ENCODE results near the gene LDLRAD2. TPM values are rescaled to one million over a fixed set of nuclear protein-coding genes. Genes with fewer than 3 reads are reported as not detected.

Gene LDLRAD2
- polyA plus RNA-seq, 1 of the 3 experiments (the other 2 are of a cell fraction) = 0.02 TPM

DNA sequence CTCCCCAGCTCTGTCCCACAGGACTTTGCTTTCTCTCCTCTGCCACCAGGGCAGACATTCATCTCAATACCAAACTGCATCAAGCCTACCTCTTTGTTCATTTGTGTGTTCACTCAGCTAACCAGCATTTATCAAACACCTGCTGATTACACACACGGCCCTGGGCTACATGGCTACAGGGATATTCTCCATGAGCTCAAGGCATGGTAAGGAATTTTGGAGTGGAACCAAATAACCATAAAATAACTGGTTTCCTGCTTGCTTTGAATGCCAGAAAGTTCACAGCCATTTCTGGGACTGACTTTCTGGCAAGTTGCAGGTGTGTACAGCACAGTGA is 54.6 kb downstream of the LDLRAD2 start:
- peaks cover 11 to 15% of the 10 kb centered on the region in 2 experiments; a peak in 3 of 4 replicates for H3K4me1 ChIP-seq (ENCODE audit: control insufficient read depth in 1 of 2, insufficient read depth in 2 of 2, low read depth in 1 of 2, low read length in 1 of 2)
- WGBS (ENCODE audit: low lambda C conversion rate) = 100% methylated on average over 1 of the region's 1 CpG
- ChIA-PET POLR2A (no interaction called here), CTCF (interaction anchor here (0.7 kb wide), 1 partner anchor 98 kb away, joined by 3 read pairs; no protein-coding TSS in a partner anchor)
- DNase-seq = no peak
- H3K9ac ChIP-seq = no peak overlapping the region
- no peaks in the 10 kb centered on the region for H3K9me2 ChIP-seq
- no peaks in the 10 kb centered on the region for H3K9me3 ChIP-seq
- H3K27me3 ChIP-seq (ENCODE audit: insufficient read depth) = no peaks in the 10 kb centered on the region
- H3K4me2 ChIP-seq = no peak overlapping the region
- H3K79me2 ChIP-seq (ENCODE audit: insufficient read depth) = no peaks in the 10 kb centered on the region
- H4K20me1 ChIP-seq (ENCODE audit: insufficient read depth) = peaks cover 2% of the 10 kb centered on the region; the same call in 1 of the 2 replicates
- no peak overlapping the region for H2AFZ ChIP-seq (ENCODE audit: low read depth)
- H3K27ac ChIP-seq (ENCODE audit: low read depth in 2 of 2, low read length in 1 of 2) = no peak overlapping the region
- TF ChIP-seq, protein P1, sequence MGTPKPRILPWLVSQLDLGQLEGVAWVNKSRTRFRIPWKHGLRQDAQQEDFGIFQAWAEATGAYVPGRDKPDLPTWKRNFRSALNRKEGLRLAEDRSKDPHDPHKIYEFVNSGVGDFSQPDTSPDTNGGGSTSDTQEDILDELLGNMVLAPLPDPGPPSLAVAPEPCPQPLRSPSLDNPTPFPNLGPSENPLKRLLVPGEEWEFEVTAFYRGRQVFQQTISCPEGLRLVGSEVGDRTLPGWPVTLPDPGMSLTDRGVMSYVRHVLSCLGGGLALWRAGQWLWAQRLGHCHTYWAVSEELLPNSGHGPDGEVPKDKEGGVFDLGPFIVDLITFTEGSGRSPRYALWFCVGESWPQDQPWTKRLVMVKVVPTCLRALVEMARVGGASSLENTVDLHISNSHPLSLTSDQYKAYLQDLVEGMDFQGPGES (IDR thresholded peaks at IDR 0.05; ENCODE audit: low read depth, low read length) = no peak
- TF ChIP-seq MEF2A (IDR thresholded peaks at IDR 0.05; ENCODE audit: borderline replicate concordance, low read depth) = no peak
- TF ChIP-seq ELF1 (IDR thresholded peaks at IDR 0.05) = no peak
- TF ChIP-seq EZH2phosphoT487 (IDR thresholded peaks at IDR 0.05; ENCODE audit: borderline replicate concordance, low read depth) = no peak
- TF ChIP-seq, protein P2, sequence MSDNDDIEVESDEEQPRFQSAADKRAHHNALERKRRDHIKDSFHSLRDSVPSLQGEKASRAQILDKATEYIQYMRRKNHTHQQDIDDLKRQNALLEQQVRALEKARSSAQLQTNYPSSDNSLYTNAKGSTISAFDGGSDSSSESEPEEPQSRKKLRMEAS (IDR thresholded peaks at IDR 0.05; ENCODE audit: low read depth) = no peak
- TF ChIP-seq RAD21 (IDR thresholded peaks at IDR 0.05; ENCODE audit: low read length) = no peak
- no peak for TF ChIP-seq RFX5 (IDR thresholded peaks at IDR 0.05; ENCODE audit: low read length)
- TF ChIP-seq, protein P3, sequence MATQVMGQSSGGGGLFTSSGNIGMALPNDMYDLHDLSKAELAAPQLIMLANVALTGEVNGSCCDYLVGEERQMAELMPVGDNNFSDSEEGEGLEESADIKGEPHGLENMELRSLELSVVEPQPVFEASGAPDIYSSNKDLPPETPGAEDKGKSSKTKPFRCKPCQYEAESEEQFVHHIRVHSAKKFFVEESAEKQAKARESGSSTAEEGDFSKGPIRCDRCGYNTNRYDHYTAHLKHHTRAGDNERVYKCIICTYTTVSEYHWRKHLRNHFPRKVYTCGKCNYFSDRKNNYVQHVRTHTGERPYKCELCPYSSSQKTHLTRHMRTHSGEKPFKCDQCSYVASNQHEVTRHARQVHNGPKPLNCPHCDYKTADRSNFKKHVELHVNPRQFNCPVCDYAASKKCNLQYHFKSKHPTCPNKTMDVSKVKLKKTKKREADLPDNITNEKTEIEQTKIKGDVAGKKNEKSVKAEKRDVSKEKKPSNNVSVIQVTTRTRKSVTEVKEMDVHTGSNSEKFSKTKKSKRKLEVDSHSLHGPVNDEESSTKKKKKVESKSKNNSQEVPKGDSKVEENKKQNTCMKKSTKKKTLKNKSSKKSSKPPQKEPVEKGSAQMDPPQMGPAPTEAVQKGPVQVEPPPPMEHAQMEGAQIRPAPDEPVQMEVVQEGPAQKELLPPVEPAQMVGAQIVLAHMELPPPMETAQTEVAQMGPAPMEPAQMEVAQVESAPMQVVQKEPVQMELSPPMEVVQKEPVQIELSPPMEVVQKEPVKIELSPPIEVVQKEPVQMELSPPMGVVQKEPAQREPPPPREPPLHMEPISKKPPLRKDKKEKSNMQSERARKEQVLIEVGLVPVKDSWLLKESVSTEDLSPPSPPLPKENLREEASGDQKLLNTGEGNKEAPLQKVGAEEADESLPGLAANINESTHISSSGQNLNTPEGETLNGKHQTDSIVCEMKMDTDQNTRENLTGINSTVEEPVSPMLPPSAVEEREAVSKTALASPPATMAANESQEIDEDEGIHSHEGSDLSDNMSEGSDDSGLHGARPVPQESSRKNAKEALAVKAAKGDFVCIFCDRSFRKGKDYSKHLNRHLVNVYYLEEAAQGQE (IDR thresholded peaks at IDR 0.05; ENCODE audit: low read depth, low read length) = no peak
- TF ChIP-seq, protein P4, sequence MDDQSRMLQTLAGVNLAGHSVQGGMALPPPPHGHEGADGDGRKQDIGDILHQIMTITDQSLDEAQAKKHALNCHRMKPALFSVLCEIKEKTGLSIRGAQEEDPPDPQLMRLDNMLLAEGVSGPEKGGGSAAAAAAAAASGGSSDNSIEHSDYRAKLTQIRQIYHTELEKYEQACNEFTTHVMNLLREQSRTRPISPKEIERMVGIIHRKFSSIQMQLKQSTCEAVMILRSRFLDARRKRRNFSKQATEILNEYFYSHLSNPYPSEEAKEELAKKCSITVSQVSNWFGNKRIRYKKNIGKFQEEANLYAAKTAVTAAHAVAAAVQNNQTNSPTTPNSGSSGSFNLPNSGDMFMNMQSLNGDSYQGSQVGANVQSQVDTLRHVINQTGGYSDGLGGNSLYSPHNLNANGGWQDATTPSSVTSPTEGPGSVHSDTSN (IDR thresholded peaks at IDR 0.05) = no peak
- no peak for TF ChIP-seq RXRA (IDR thresholded peaks at IDR 0.05; ENCODE audit: borderline replicate concordance, low read depth)
- TF ChIP-seq, protein P5, sequence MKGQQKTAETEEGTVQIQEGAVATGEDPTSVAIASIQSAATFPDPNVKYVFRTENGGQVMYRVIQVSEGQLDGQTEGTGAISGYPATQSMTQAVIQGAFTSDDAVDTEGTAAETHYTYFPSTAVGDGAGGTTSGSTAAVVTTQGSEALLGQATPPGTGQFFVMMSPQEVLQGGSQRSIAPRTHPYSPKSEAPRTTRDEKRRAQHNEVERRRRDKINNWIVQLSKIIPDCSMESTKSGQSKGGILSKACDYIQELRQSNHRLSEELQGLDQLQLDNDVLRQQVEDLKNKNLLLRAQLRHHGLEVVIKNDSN (IDR thresholded peaks at IDR 0.05; ENCODE audit: borderline replicate concordance, low read depth) = no peak
- TF ChIP-seq NFIC (IDR thresholded peaks at IDR 0.05; ENCODE audit: borderline replicate concordance) = no peak
- TF ChIP-seq NRF1 (IDR thresholded peaks at IDR 0.05; ENCODE audit: low read depth, low read length) = no peak
- no peak for TF ChIP-seq CHD2 (IDR thresholded peaks at IDR 0.05; ENCODE audit: low read length, partially characterized antibody)
- no peak for TF ChIP-seq TAF1 (IDR thresholded peaks at IDR 0.05; ENCODE audit: borderline replicate concordance, low read depth, low read length)
- H3K36me3 ChIP-seq (replicated peaks in 1 of 2; ENCODE audit: control insufficient read depth in 1 of 2, insufficient read depth in 2 of 2, low read length in 1 of 2) = peaks cover 9 to 13% of the 10 kb centered on the region in 2 experiments
- no peak overlapping the region for H3K4me3 ChIP-seq (ENCODE audit: low read depth in 2 of 2, low read length in 1 of 2)
- peaks cover 8% of the 10 kb centered on the region for H3F3A ChIP-seq (replicated peaks; ENCODE audit: insufficient read depth)

Measured in SK-N-SH (cell line).